HG03060 (cell line): Measurements from ENCODE around the gene PDSS2.

Source experiments
- ATAC-seq: cut with Tn5 transposase; IDR thresholded peaks from one replicate; pipeline ENCODE4 v1.9.1; 2021; ENCODE audit warnings: low read depth, moderate number of reproducible peaks; ENCODE audit not compliant: unreplicated experiment

Gene PDSS2

DNA sequence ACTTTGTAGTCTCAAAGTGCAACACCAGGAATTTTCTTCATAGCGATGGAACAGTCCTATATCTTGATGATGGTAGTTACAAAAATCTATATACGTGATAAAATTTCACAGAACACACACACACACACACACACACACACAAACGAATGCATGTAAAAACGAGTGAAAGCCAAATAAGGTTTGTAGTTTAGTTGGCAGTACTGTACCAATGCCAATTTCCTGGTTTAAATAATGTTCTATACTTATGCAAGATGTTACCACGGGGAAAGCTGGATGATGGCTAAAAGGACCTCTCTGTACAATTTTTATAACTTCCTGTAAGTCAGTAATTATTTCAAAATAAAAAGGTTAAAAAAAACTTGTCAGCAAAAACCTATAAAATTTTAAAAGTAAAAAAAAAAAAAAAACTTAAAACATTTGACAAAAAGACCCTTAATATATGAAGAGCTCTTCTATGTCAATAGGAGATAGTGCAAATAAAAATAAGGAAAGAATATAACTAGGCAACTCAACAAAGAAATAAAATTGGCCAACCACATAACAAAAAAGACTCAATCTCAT, 37.6 kb downstream of the PDSS2 start:
- no peak for ATAC-seq

DNA sequence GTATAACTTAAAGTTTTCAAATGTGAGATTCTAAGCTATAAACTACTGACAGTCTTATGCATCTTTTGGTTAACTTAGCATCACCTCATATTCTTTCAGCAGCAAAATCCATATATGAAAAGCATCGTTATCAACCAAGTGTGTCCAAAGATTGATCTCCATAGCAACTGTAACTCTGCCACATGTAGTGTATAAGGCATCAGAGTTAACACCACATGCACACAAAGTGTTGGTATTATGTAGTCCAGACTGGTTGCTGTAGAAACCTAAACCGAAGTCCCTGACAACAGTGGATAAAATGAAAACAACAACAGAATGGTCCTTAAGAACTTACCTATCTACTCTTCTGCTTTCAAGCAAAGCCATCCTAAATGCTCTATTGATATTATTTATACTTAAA, 39.6 kb downstream of the PDSS2 start:
- no peak for ATAC-seq

DNA sequence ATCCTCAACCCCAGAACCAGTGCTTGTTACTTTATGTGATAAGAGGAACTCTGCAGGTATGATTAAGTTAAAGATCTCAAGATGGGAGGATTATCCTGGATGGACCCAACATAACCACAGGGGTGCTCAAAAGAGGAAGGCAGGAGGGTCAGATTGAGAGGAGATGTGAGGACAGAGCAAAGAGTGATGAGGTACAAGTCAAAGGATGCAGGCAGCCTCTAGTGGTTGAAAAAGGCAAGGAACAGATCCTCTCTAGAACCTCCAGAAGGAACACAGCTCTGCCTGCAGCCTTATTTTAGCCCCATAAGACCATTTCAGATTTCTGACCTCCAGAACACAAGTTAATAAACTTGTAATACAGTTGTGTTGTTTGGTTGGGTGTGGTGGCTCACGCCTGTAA, 41.2 kb downstream of the PDSS2 start:
- no peak for ATAC-seq

DNA sequence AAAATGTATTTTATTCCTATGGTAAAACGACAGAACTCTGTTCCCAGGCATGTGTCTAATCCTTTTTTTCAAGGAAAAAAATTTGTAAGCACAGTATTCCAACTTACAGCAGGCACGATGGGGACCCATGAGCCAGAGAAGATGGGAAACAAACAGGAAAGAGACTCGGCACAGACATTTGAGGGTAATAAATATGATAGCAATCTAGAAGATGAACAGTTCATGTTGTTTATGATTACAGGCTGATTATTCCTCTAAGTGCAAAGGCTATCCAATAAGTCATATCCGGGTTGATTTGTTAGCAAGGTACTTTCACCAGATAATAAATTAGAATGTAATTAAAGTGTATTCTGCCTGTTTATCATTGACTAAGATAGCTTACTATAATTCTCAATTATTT, 43.2 kb downstream of the PDSS2 start:
- no peak for ATAC-seq

DNA sequence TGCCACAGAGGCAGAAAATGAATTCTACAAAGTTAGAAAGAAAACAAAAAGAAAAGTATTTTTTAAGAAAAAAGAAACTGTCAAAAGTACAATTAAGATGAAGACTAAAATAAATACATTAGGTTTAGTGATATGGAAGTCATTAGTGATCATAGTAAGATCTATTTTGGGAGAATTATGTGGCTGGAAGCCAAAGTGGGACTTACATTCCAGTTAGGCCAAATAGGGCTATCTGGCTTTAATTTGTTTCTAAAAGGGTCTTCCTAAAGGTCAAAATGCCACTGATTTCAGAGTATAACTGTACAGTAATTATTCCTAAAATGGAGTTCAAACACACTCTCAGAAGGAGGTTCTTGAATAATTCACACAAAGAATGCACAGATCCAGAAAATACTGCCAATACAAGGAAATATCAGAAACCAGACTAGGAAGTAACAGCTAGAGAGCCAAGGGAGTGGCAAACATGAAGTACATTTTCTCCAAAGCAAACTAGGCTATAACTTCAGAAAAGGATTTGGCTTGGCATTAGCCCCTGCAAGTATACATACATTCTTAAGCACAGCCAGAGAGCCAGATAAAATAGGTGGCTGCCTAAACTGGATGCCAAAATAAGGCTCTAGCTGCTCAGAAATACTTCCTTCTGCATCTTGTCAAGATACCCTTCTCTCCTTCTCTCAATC, 45.3 kb downstream of the PDSS2 start:
- no peak for ATAC-seq

DNA sequence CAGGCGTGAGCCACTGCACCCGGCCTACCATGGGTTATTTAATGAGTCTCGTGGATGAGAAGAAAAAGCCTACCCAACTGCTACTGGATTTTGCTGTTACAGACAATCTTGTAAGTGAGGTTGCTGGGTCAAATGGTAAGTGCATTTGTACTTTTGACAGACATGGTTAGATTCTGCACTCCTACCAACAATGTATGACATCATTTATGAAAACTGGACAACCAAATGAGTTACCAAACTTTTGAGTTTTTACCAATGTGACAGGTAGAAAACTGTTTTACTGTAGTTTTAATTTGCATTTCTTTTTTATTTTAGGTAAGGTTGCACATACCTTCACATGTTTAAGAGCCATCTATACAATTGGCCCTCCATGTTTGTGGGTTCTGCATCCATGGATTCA, 48.2 kb downstream of the PDSS2 start:
- no peak for ATAC-seq

DNA sequence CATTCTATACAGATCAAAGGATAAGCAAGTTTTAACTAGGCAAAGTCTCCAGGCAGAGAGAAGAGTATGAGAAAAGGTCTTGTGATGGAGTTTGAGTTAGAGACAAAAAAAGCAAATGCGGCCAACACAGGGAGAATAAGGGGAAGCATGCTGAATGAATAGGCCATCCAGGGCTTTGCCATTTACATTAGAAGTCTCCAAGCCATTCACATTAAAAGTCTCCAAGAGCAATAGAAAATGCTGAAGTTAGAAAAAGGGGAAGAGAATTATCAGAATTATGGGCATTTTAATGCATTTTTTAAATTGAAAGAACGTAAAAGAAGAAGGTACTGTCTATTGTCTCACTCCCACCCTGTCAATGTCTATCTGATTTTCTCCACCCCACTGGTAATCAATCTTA, 49.4 kb downstream of the PDSS2 start:
- ATAC-seq = no peak

DNA sequence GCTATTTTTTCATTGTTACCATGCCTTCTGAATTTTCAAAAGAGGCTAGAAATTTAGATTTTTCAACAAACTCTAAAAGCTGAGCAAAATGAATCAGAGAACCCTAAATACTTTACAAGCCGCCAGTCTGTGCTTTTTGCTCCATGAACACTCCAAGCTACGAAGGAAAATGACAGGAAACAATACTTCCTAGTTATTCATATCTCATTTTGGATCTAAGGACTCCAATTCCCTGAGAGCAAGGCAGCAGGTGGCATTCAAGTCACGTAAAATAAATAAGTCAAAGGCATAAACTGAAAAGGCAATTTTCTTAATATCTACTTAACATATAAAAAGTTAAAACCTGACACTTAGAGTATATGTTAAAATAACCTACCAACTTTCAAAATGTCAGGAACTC, 50.6 kb downstream of the PDSS2 start:
- ATAC-seq = no peak

DNA sequence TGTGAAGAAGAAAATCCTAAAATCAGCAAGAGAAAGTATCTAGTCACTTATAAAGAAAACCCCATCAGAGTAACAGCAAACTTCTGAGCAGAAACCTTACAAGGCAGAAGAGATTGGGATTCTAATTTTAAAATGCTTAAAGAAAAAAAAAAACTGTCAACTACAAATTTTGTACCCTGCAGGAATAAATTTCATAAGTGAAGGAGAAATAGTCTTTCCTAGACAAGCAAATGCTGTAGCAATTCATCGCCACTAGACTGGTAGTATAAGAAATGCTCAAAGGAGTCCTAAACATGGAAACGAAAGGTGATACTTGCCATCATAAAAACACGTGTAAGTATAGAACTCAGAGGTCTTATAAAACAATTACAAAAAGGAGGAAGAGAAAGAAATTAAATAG, 54.4 kb downstream of the PDSS2 start:
- no peak for ATAC-seq

DNA sequence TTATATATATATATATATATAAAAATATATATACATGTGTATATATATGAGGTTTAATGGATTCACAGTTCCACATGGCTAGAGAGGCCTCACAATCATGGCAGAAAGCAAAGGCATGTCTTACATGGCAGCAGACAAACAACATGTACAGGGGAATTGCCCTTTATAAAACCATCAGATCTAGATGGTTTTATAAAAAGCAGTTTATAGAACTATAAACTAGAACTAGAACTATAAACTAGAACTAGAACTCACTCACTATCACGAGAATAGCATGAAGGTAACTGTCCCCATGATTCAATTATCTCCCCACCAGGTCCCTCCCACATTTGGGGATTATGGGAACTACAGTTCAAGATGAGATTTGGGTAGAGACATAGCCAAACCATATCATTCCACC, 56.8 kb downstream of the PDSS2 start:
- ATAC-seq = no peak

DNA sequence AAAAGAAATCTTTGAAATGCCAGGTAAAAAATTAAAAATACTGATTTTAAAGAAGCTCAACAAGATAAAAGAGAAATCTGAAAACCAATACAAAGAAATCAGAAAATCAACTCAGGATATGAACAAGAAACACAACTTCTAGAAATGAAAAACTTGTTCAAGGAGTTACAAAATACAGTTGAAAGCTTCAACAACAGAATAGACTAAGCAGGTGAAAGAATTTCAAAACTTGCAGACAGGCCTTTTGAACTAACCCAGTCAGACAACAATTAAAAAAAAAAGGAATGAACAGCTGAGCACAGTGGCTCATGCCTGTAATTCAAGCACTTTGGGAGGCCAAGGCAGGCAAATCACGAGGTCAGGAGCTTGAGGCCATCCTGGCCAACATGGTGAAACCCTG, 57.8 kb downstream of the PDSS2 start:
- no peak for ATAC-seq

DNA sequence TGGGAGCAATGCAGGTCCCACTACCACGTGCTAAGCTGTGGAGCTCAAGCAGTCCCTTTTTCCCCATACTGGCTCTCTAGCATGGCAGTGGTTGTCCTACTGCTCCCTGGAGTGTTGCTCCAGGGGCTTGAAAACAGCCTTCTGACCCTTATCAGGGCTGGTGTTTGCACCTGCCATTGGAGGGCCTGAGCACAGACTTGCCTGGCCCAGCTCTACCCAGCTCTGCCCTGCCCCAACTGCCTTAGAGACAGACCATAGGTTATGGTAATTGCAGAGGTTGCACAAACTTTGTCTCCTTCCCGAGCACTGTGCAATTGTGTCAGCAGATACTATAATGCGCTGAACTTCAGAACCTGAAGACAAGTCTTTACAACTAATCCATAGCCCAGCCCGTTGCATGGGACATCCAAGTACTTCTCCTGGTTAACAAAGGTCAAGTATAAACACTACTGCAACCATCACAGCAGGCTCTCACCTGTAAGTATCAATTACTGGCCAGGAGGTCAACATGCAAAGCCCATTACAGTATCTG, 58.7 kb downstream of the PDSS2 start:
- no peak for ATAC-seq

DNA sequence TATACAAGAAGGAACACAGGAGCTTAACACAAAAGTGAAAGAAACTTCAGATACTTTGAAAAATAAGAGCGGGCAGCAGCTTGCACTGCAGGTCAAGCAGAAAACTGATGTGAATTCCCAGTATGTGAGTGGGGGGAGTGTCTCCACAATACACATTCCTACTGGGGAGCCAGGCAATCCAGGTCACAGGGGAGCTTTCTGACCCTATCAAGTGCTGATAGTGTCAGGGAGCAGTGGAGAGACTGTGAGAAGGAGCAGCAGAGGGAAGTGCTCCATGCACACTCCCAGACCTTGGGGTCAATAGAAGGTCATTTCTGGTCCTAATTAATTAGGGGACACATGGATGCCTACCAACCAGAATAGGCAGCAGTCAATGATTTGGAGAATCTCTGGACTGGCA, 59.4 kb downstream of the PDSS2 start:
- no peak for ATAC-seq

DNA sequence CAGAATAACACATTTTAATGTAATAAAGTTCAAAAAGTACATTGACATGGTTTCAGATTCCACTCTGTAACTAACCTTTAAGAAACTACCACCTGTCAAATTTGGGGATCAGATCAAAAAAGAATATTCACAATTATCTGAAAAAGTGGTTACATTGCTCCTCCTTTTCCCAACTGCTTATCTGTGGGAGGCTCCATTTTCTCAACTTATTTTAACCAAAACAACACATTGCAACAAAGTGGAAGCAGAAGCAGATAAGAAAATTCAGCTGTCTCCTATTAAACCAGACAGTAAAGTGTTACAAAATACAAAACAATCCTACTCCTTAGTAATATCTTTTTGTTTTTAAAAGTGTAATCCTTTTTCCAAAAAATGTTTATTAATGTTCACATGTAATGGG, 61.4 kb downstream of the PDSS2 start:
- no peak for ATAC-seq

DNA sequence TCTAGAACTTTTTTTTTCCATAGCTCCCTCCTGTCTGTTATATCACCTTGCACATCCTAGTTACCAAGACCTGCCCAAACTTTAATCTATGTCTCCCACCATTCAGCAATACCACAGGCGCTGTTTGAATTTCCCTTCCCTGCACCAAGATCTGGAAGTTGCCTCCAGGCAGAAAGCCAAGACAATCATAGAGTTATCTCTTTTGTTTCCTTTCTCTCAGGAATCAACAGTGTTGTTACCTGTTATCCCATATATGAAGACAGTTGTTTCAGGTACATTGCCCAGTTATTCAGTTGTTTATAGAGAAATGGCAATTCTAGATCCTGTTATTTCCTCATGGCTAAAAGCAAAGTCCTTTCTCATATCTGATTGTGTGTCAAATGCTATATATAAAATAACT, 63.2 kb downstream of the PDSS2 start:
- ATAC-seq = no peak

DNA sequence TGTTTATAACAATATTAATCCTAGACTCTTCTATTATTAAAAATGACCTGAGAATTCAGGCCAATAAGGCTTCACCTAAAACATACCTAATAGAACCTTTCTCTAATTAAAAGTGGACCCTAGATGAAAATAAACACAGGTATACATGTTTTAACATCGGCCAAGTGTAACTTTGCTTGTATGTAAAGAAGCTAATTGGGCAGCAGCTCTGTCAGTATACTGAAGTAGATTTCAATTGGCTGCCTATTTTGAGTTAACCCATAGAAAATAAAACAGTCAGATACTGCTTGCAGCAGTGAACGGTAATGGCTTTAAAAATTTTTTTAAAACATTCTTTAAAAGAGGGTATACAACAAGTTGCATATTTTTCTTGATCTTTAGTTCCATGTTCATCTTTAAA, 67.3 kb downstream of the PDSS2 start:
- ATAC-seq = no peak

DNA sequence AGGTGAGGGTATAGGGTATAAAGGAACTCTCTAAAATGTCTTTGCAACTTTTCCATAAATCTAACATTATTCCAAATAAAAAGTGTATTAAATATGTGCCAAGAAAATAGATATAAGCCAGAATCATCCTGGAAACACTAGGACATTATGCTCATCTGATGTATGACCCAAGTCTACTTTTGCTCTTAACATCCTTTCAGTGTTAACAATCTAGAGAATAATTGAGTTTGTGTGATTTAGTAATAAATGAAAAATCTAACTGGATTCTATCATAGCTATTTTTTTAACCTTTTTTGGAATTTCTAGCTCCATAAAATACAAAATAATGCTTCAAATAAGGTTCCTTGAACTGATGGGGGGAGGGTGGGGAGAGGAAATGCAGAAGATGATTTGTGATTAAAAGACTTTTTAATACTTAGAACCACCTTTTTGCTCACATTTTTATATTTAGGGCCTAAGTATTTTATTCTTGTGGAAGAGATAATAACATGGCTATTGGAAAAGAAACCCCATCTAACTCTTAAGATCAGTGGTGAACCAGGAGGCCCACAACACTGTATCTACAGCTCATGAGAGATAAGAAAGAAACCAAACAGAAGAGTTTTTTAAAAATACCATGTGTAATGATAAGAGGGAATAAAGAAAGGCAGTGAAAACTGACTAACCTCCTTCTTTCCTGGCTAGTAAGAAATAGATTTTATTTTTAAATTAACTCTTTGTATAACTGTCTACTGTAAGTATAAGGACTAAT, 68.5 kb downstream of the PDSS2 start:
- ATAC-seq = no peak

DNA sequence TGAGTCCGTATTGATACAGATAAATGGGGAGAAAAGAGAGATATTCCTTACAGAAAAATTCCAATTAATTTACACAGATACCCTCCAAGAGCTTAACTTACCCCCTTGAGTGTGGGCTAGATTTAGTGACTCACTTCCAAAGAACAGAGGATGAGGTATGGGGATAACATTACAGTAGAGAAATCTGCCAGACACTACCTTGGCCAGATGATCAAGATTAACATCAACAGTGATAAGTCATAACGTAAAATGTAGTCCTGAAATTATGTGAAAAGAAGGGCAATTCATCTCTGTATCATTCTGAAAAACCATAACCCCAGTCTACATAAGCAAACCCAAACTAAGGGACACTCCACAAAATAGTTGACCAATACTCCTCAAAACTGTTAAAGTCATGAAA, 69.3 kb downstream of the PDSS2 start:
- no peak for ATAC-seq

DNA sequence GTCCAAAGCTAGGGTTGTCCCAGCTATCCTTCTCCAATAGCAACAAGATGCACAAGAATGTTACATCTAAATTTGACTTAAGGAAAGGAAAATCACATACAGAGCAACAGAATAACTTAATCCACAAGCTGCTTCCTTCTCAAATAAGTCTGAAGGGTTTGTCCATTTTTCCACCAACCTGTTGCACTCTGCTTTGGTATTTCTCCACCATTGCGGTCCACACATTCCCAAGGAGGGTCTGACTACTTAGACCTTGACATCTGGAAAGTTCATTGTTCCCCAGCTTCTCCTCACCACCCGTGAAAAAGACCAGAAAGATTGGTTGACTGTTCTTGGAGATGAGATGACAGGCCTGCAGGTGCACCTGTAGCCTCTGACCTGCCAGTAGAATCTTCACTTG, 72.5 kb downstream of the PDSS2 start:
- no peak for ATAC-seq

DNA sequence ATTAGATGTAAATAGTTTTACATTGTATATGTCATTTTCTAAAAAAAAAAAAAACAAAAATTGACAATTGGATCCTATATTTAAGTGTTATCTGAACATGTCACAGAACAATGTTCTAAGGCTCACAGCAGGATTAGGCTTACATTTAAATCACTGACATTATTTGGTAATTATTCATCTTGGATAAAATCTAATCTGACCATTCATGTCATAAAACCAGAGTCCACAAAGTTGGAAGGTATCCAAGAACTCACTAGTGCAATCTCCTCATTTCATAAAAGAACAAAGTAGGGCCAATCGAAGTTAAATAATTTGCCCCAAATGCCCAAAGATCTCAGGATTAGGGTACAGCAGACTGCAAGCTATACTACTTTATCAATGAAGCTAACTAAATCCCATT, 73.0 kb downstream of the PDSS2 start:
- ATAC-seq = no peak

DNA sequence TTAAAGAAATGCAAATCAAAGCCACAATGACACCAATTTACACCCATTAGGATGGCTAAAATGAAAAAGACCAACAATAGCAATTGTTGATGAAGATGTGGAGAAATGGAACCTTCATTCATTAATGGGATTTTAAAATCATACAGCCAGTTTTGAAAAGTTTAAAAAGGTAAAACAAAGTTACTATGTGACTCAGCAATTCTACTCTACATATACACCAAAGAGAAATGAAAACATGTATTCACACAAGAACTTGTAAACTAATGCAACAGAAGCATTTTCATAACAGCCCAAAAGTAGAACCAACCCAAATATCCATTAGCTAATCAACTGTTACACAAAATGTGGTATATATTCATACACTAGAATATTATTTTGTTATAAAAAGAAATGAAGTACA, 75.7 kb downstream of the PDSS2 start:
- no peak for ATAC-seq

DNA sequence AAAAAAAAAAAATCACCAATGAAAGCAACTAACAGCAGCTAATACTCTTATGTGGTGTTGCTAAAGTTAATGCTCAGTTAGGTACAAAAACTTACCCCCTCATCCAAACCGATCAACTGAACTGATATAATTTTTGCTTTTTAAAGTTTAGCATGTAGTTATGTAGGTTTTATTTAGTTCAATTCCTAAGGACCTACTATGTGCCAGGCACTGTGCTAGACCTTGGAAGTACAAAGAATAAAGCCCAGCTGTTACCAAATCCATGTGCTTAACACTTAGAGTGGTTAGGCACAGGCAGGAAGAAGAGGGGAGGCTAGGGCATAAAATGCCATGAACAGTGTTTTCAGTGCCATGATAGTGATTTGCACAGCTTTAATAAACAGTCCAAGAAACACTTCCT, 85.1 kb downstream of the PDSS2 start:
- no peak for ATAC-seq
